CD14-positive monocyte (primary cell): ENCODE measurements around the gene PTX3. TPM values are rescaled to one million over a fixed set of nuclear protein-coding genes. Genes with fewer than 3 reads are reported as not detected.

Source experiments
- DNase-seq, 3 donors: peaks; one replicate each; pipeline ENCODE4 v3.0.0-alpha.2; 2011 to 2022
- H2AFZ ChIP-seq: 2 replicates; pipeline ENCODE4 v1.6.0; 2012; ENCODE audit warnings: mild to moderate bottlenecking, low read depth, low read length, inconsistent platforms; ENCODE audit not compliant: insufficient read depth, poor library complexity, severe bottlenecking
- H3K27ac ChIP-seq, 2 donors: 1 replicate in 1 of 2; 2 replicates in 1 of 2; pipeline ENCODE4 v1.5.1; 2012 to 2013; ENCODE audit warnings: low read length in 2 of 2, control low read depth in 1 of 2, inconsistent platforms in 1 of 2, low read depth in 1 of 2, mild to moderate bottlenecking in 1 of 2
- H3K27me3 ChIP-seq, 2 donors: one replicate each; pipeline versions ENCODE4 v1.6.0 to v1.6.1; 2011 to 2013; ENCODE audit warnings: low read length in 2 of 2; ENCODE audit not compliant: control insufficient read depth in 2 of 2, insufficient read depth in 2 of 2
- H3K36me3 ChIP-seq, 2 donors: replicated peaks in 1 of 2; 1 replicate in 1 of 2; 2 replicates in 1 of 2; pipeline versions ENCODE4 v1.5.1 to v1.6.1; 2012 to 2013; ENCODE audit warnings: low read length in 2 of 2, control low read depth in 1 of 2, inconsistent platforms in 1 of 2, mild to moderate bottlenecking in 1 of 2; ENCODE audit not compliant: insufficient read depth in 2 of 2, control insufficient read depth in 1 of 2
- H3K4me1 ChIP-seq, 2 donors: 1 replicate in 1 of 2; 2 replicates in 1 of 2; pipeline versions ENCODE4 v1.5.1 to v1.6.1; 2012 to 2013; ENCODE audit warnings: low read length in 2 of 2, control low read depth in 1 of 2, inconsistent platforms in 1 of 2, mild to moderate bottlenecking in 1 of 2, moderate library complexity in 1 of 2; ENCODE audit not compliant: insufficient read depth in 2 of 2, control insufficient read depth in 1 of 2
- H3K4me2 ChIP-seq: replicated peaks from 2 replicates; pipeline ENCODE3; 2012; ENCODE audit warnings: low read length, moderate library complexity, mild to moderate bottlenecking; ENCODE audit not compliant: poor library complexity, severe bottlenecking; ENCODE audit errors: extremely low read depth
- H3K4me3 ChIP-seq, 3 experiments: fragments of 200-600 bp in 1 of 3; sonication (generic) in 1 of 3; replicated peaks in 1 of 3; 1 replicate in 2 of 3; 2 replicates in 1 of 3; pipeline ENCODE4 v1.5.1; 2011 to 2013; ENCODE audit warnings: low read length in 3 of 3, mild to moderate bottlenecking in 3 of 3, control low read depth in 2 of 3, low read depth in 2 of 3, inconsistent platforms in 1 of 3, moderate library complexity in 1 of 3
- H3K79me2 ChIP-seq: 2 replicates; pipeline ENCODE4 v1.6.0; 2012; ENCODE audit warnings: mild to moderate bottlenecking, control low read depth, inconsistent platforms, low read length, moderate library complexity; ENCODE audit not compliant: insufficient read depth
- H3K9ac ChIP-seq: 2 replicates; pipeline ENCODE4 v1.6.0; 2017; ENCODE audit warnings: low read length, mild to moderate bottlenecking; ENCODE audit not compliant: insufficient read depth, poor library complexity, severe bottlenecking
- H3K9me3 ChIP-seq, 2 donors: replicated peaks in 1 of 2; 1 replicate in 1 of 2; 2 replicates in 1 of 2; pipeline versions ENCODE4 v1.5.1 to v1.6.1; 2012 to 2013; ENCODE audit warnings: low read length in 2 of 2, control low read depth in 1 of 2; ENCODE audit not compliant: control insufficient read depth in 1 of 2, insufficient read depth in 1 of 2
- H4K20me1 ChIP-seq: 2 replicates; pipeline ENCODE4 v1.6.0; 2012; ENCODE audit warnings: mild to moderate bottlenecking, low read length, control low read depth, moderate library complexity; ENCODE audit not compliant: insufficient read depth
- H3K27ac Mint-ChIP-seq, 7 donors: one replicate each; pipeline ENCODE4 v1.8.0; 2020; ENCODE audit warnings: mild to moderate bottlenecking in 7 of 7, mixed read lengths in 7 of 7, moderate library complexity in 6 of 7, inconsistent platforms in 2 of 7
- H3K27me3 Mint-ChIP-seq, 3 donors: one replicate each; pipeline ENCODE4 v1.8.0; 2021 to 2022; ENCODE audit warnings: low read depth in 3 of 3, mild to moderate bottlenecking in 3 of 3, mixed read lengths in 3 of 3, moderate library complexity in 3 of 3, inconsistent platforms in 1 of 3
- H3K36me3 Mint-ChIP-seq, 2 donors: one replicate each; pipeline ENCODE4 v1.8.0; 2020; ENCODE audit warnings: mixed read lengths in 2 of 2, inconsistent platforms in 1 of 2, mild to moderate bottlenecking in 1 of 2
- H3K4me1 Mint-ChIP-seq: one replicate; pipeline ENCODE4 v1.8.0; 2020; ENCODE audit warnings: mild to moderate bottlenecking, mixed read lengths
- H3K4me3 Mint-ChIP-seq, 2 donors: one replicate each; pipeline ENCODE4 v1.8.0; 2020; ENCODE audit warnings: mild to moderate bottlenecking in 2 of 2, mixed read lengths in 2 of 2, moderate library complexity in 1 of 2
- H3K9me3 Mint-ChIP-seq, 7 donors: one replicate each; pipeline ENCODE4 v1.8.0; 2020 to 2022; ENCODE audit warnings: mixed read lengths in 7 of 7, mild to moderate bottlenecking in 6 of 7, moderate library complexity in 6 of 7, inconsistent platforms in 2 of 7
- WGBS: methylation state at CpG from one replicate; pipeline ENCODE4 v1.1.5; 2013; ENCODE audit warnings: missing lambda C conversion rate; ENCODE audit not compliant: insufficient coverage; 5-methylcytosine and 5-hydroxymethylcytosine counted together
- intact Hi-C, 2 donors: fragments of 100-400 bp; cut with micrococcal nuclease; formaldehyde crosslinking; loops; one replicate each; pipeline versions ENCODE4 v1.15.0 to v1.15.1; 2023
- polyA plus RNA-seq, 3 donors: library from polyadenylated mRNA; depleted of rRNA in 1 of 3; unstranded in 2 of 3; stranded (reverse) in 1 of 3; fragments of 300-500 nt in 2 of 3; fragments of >200 nt in 1 of 3; fragmentation: Illumina TruSeq in 2 of 3; gene quantifications; 1 replicate in 2 of 3; 2 replicates in 1 of 3; pipeline ENCODE4 v1.2.3, GENCODE V29; 2012 to 2021
- TF ChIP-seq, protein P1 (sequence below): fragments of 200-600 bp; IDR thresholded peaks from one replicate; pipeline ENCODE4 v1.8.0; 2022; ENCODE audit warnings: antibody characterized with exemption, mild to moderate bottlenecking

The PTX3 gene
- polyA plus RNA-seq, 3 donors = 9.1 to 84.5 (median 10.5) TPM

DNA sequence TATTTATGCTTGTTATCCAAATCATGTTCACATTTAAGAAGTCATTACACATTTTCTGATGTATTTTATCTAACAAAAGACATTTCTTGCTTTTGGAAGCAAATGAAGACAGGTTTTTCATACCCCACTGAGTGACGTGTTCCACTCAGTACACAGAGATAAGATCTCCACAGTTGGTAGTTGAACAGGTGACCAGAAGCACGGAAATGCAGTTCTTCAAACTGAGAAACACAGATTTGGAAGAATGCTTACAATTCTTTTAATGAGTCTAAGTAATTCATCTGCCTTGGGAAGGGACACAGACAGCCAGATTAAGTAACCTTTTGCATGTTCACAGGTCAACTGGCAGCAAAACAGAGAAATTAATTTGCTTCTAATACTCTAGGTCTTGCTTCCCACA is 23.1 kb downstream of the PTX3 start:
- Mint-ChIP-seq H3K9me3 (peaks cover 0 to 3% (median 0%) of the 10 kb centered on the region in 7 donors), H3K27me3 (peaks cover 0 to 3% (median 3%) of the 10 kb centered on the region in 3 donors), H3K4me1 (no peaks in the 10 kb centered on the region), H3K36me3 (no peaks in the 10 kb centered on the region), H3K4me3 (no peak overlapping the region), H3K27ac (no peak overlapping the region)
- Histone ChIP-seq H3K9ac (no peak overlapping the region), H3K27ac (no peak overlapping the region), H3K4me3 (no peak overlapping the region), H3K9me3 (no peaks in the 10 kb centered on the region), H3K27me3 (no peaks in the 10 kb centered on the region), H4K20me1 (no peaks in the 10 kb centered on the region), H3K4me2 (no peak overlapping the region), H3K79me2 (no peaks in the 10 kb centered on the region), H2AFZ (no peak overlapping the region), H3K36me3 (no peaks in the 10 kb centered on the region), H3K4me1 (no peaks in the 10 kb centered on the region)
- intact Hi-C loops = loop anchor here in 1 of 2 donors (10.0 kb wide), 1 partner anchor 45 kb away; no protein-coding TSS in a partner anchor
- TF ChIP-seq, protein P1, sequence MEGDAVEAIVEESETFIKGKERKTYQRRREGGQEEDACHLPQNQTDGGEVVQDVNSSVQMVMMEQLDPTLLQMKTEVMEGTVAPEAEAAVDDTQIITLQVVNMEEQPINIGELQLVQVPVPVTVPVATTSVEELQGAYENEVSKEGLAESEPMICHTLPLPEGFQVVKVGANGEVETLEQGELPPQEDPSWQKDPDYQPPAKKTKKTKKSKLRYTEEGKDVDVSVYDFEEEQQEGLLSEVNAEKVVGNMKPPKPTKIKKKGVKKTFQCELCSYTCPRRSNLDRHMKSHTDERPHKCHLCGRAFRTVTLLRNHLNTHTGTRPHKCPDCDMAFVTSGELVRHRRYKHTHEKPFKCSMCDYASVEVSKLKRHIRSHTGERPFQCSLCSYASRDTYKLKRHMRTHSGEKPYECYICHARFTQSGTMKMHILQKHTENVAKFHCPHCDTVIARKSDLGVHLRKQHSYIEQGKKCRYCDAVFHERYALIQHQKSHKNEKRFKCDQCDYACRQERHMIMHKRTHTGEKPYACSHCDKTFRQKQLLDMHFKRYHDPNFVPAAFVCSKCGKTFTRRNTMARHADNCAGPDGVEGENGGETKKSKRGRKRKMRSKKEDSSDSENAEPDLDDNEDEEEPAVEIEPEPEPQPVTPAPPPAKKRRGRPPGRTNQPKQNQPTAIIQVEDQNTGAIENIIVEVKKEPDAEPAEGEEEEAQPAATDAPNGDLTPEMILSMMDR = no peak
- DNase-seq = no peak
- WGBS = no CpG with 5 or more reads among the region's 2 CpGs

DNA sequence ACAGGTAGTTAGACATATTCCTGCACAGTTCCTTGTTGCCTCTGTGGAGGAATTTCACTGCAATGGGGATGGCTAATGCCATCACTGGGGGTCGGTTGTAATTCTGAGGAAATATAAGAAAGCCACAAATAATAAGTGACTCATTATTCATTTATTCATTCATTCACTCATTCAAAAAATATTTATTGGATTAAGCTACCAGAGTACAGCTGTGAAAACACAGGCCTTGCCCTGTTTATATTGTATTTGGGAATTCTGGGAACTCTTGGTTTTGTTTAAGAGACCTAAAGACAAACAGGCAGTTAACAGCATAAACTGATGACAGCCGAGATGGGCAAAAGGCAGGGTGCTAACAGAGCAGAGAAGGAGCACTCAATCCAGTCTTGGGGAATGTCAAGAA is 23.6 kb downstream of the PTX3 start:
- H3K9ac ChIP-seq = no peak overlapping the region
- H3K9me3 ChIP-seq = no peaks in the 10 kb centered on the region
- no peaks in the 10 kb centered on the region for H3K27me3 ChIP-seq
- no peak overlapping the region for H3K27ac ChIP-seq
- H3K4me3 ChIP-seq = no peak overlapping the region
- intact Hi-C loops = loop anchor here in 1 of 2 donors (10.0 kb wide), 1 partner anchor 45 kb away; no protein-coding TSS in a partner anchor
- H3K79me2 ChIP-seq = no peaks in the 10 kb centered on the region
- WGBS = 100% methylated on average over 1 of the region's 2 CpGs
- no peaks in the 10 kb centered on the region for H3K36me3 Mint-ChIP-seq
- peaks cover 0 to 3% (median 0%) of the 10 kb centered on the region in 7 donors for H3K9me3 Mint-ChIP-seq
- TF ChIP-seq, protein P1 = no peak
- no peak overlapping the region for H3K4me2 ChIP-seq
- DNase-seq = no peak
- H3K4me3 Mint-ChIP-seq = no peak overlapping the region
- H2AFZ ChIP-seq = no peak overlapping the region
- no peak overlapping the region for H3K27ac Mint-ChIP-seq
- H4K20me1 ChIP-seq = no peaks in the 10 kb centered on the region
- no peaks in the 10 kb centered on the region for H3K36me3 ChIP-seq
- no peaks in the 10 kb centered on the region for H3K4me1 ChIP-seq
- H3K4me1 Mint-ChIP-seq = no peaks in the 10 kb centered on the region
- peaks cover 0 to 3% (median 3%) of the 10 kb centered on the region in 3 donors for H3K27me3 Mint-ChIP-seq
